ENCODE data around the gene ZNF598. TPM values are rescaled to one million over a fixed set of nuclear protein-coding genes. Genes with fewer than 3 reads are reported as not detected.
"Not testable (repeated sequence)": the region's sequence is repeated elsewhere in the genome, so short reads cannot be mapped to it uniquely, and the experiment has no call there.

ZNF598 gene
- polyA plus RNA-seq, 2 of the 4 experiments (the other 2 are of a cell fraction), result 17.7 to 33.8 TPM

GRCh38 chr16:1959269-1960039 is 50.2 kb downstream of the ZNF598 start, which contains the start of gene NDUFB10:
Gene NDUFB10, plus strand, starts transcription at chr16:1959538. Its CDS starts 87 bp downstream, at chr16:1959625.
- ChIA-PET CTCF (interaction anchor here (0.6 to 3.0 kb wide), 9 partner anchors 9 to 181 kb away, joined by 3 to 9 read pairs (median 5); partner anchors contain the start of gene TBL3), POLR2A (interaction anchor here (0.6 to 1.4 kb wide), 2 partner anchors 84 to 177 kb away, joined by 3 to 5 read pairs; partner anchors contain the start of genes NUBP2 and SPSB3)

GRCh38 chr16:1958715-1959268 is 50.8 kb downstream of the ZNF598 start:
- FAIRE-seq, result no peak
- H3K27ac ChIP-seq, result peak overlapping the region; percentile 63 to 97; a peak in 5 of 6 replicates
- POLR2A ChIA-PET, result no interaction called here

More at GRCh38 chr16:1959269-1960039, 50.2 kb downstream of the ZNF598 start, which contains the start of gene NDUFB10:
- Histone ChIP-seq H3K4me1 (peaks cover 30% of the 10 kb centered on the region), H3K27ac (peak within 1 kb of the TSS; percentile 92 to 97), H3K4me2 (peak within 1 kb of the TSS; percentile 94), H3K4me3 (peak within 1 kb of the TSS; percentile 88), H3K9me3 (no peaks in the 10 kb centered on the region)
- TF ChIP-seq FOXS1 (CRISPR knock-in tag; IDR thresholded peaks at IDR 0.05) (no peak), PHF8 (IDR thresholded peaks at IDR 0.05; ENCODE audit: borderline replicate concordance, low read depth) (peak; percentile 86; the same call in 1 of the 2 replicates), POLR2A (IDR thresholded peaks at IDR 0.05; ENCODE audit: low read length) (peak; percentile 97), CHD2 (IDR thresholded peaks at IDR 0.05; ENCODE audit: low read length, partially characterized antibody) (no peak), NFE2L2 (conservative IDR thresholded peaks at IDR 0.05; ENCODE audit: low read length) (no peak), BCL3 (IDR thresholded peaks at IDR 0.05) (peak; percentile 93), RAD21 (conservative IDR thresholded peaks at IDR 0.05 in 1 of 2, IDR thresholded peaks at IDR 0.05 in 1 of 2) (peak in 1 of 2 experiments; percentile 60; a peak in 4 of 5 replicates), SMC3 (IDR thresholded peaks at IDR 0.05) (peak; percentile 78), ATOH8 (CRISPR knock-in tag; IDR thresholded peaks at IDR 0.05; ENCODE audit: low read depth) (no peak), CEBPB (IDR thresholded peaks at IDR 0.05) (no peak), RFX5 (IDR thresholded peaks at IDR 0.05) (no peak), JUN (IDR thresholded peaks at IDR 0.05) (peak; percentile 76 to 87; a peak in 4 of 5 replicates), CTCF (IDR thresholded peaks at IDR 0.05) (peak; percentile 86), RARB (CRISPR knock-in tag; IDR thresholded peaks at IDR 0.05) (no peak), MAX (IDR thresholded peaks at IDR 0.05) (peak; percentile 72; the same call in 1 of the 2 replicates), BHLHE40 (IDR thresholded peaks at IDR 0.05; ENCODE audit: low read depth, low read length) (no peak), E2F6 (IDR thresholded peaks at IDR 0.05; ENCODE audit: borderline replicate concordance, low read depth) (no peak)
- ATAC-seq, result peak; percentile 68 to 83
- under 1% methylated on average over 22 of the region's 79 CpGs for WGBS (ENCODE audit: missing lambda C conversion rate)
- peak; percentile 76 to 94 for DNase-seq (ENCODE audit: low read depth in 1 of 2, low spot score in 1 of 2)
- FAIRE-seq, result no peak

GRCh38 chr16:1958143-1958491 is 51.5 kb downstream of the ZNF598 start:
- H3K4me3 ChIP-seq; POLR2A ChIA-PET; H3K9me3 ChIP-seq; H3K4me2 ChIP-seq; H3K27ac ChIP-seq; FAIRE-seq; ATAC-seq; DNase-seq (ENCODE audit: low read depth in 1 of 2, low spot score in 1 of 2): not testable (repeated sequence)
- CTCF ChIA-PET, result interaction anchor here (0.8 to 3.0 kb wide), 8 partner anchors 12 to 182 kb away, joined by 3 to 8 read pairs (median 4); partner anchors contain the start of genes GFER and MSRB1
- H3K4me1 ChIP-seq, result peaks cover 30% of the 10 kb centered on the region
- 94% methylated on average over 11 of the region's 30 CpGs for WGBS (ENCODE audit: missing lambda C conversion rate)

More at GRCh38 chr16:1958715-1959268, 50.8 kb downstream of the ZNF598 start:
- Histone ChIP-seq H3K4me1 (peaks cover 30% of the 10 kb centered on the region), H3K4me3 (0 out of 3 replicates have a peak overlapping the region, but pooled peaks have one; percentile 88), H3K9me3 (no peaks in the 10 kb centered on the region), H3K4me2 (peak overlapping the region; percentile 94)
- DNase-seq (ENCODE audit: low read depth in 1 of 2, low spot score in 1 of 2), result no peak
- CTCF ChIA-PET, result interaction anchor here (0.6 to 3.0 kb wide), 7 partner anchors 8 to 182 kb away, joined by 3 to 8 read pairs (median 5); partner anchors contain the start of genes GFER and MSRB1
- WGBS (ENCODE audit: missing lambda C conversion rate), result 40% methylated on average over 10 of the region's 14 CpGs
- TF ChIP-seq ZFP36 (IDR thresholded peaks at IDR 0.05; ENCODE audit: borderline replicate concordance, partially characterized antibody) (peak; percentile 94), ESRRA (IDR thresholded peaks at IDR 0.05; ENCODE audit: borderline replicate concordance, low read length) (no peak), KDM5A (IDR thresholded peaks at IDR 0.05) (no peak), TFCP2L1 (CRISPR knock-in tag; IDR thresholded peaks at IDR 0.05) (no peak), CHD2 (IDR thresholded peaks at IDR 0.05; ENCODE audit: low read length, partially characterized antibody) (no peak), JUNB (IDR thresholded peaks at IDR 0.05) (no peak), HOXA7 (CRISPR knock-in tag; IDR thresholded peaks at IDR 0.05) (no peak), FOSB (CRISPR knock-in tag; IDR thresholded peaks at IDR 0.05) (no peak)
- ATAC-seq, result peak; percentile 1 to 3; a peak in 4 of 6 replicates
